SK-MEL-5 (cell line): ENCODE measurements around the gene TOE1. TPM values are rescaled to one million over a fixed set of nuclear protein-coding genes. Genes with fewer than 3 reads are reported as not detected.
"Not testable (repeated sequence)": the region's sequence is repeated elsewhere in the genome, so short reads cannot be mapped to it uniquely, and the experiment has no call there.

Source experiments
- DNase-seq: peaks from one replicate; pipeline ENCODE4 v3.0.0-alpha.2; 2016; ENCODE audit warnings: low read depth, low spot score
- in situ Hi-C: cut with HindIII; loops from 2 replicates; pipeline ENCODE4 v1.10.0; 2016; ENCODE audit warnings: low sequenced_read_pairs, high pct_unique_total_duplicates, low pct_unique_long_range_greater_than_20kb
- total RNA-seq: library from RNA; depleted of rRNA; stranded (reverse); fragments of >200 nt; shearing (Covaris generic); gene quantifications from 2 replicates; pipeline ENCODE4 v1.2.3, GENCODE V29; 2014

TOE1 gene
- total RNA-seq, 1 experiment from 2014 or later, result 13.5 TPM

GRCh38 chr1:45346473-45346872 lies 6.5 kb downstream of the TOE1 start:
- no peak for DNase-seq
- in situ Hi-C loops, result no loop called here

- in situ Hi-C loops, result no loop called here
- DNase-seq, result no peak
Observed at GRCh38 chr1:45348020-45348419, 8.1 kb downstream of the TOE1 start.

GRCh38 chr1:45348609-45348965 lies 8.6 kb downstream of the TOE1 start:
- in situ Hi-C loops, result no loop called here
- no peak for DNase-seq

DNA sequence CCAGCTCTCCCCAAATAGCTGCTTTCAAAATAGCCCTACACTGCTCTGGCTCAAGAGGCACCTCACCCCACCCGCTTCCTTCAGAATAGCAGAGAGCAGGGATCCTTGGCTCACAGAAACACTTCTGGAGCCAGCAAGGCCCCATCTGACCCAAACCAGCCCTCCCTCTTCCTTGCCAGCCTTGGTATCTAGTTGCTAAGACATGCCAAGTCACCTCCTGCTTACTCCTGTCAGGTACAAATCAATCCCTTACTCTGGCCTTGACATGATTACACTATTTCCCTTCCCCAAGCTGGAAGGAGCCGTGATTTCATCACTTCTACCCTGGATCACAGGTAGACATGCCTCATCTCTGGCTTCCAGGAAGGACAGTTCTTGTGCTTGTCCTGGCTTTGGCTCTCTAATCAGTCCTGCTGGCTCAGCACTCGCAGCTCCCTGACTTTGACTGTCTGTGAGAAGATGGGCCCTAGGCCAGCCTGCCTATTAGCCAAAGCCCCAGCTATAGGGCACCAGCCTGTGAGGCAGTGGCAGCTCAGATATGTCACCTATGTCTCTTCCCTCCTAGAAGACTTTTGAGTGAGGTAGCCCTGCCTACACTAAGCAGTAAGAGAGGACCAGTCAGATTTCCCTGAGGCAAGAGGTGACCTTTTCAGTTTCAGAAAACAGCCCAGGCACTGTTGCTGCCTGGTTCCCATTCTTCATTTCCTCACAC lies 9.2 kb downstream of the TOE1 start:
- DNase-seq, result peak; percentile 60
- in situ Hi-C loops, result no loop called here

DNA sequence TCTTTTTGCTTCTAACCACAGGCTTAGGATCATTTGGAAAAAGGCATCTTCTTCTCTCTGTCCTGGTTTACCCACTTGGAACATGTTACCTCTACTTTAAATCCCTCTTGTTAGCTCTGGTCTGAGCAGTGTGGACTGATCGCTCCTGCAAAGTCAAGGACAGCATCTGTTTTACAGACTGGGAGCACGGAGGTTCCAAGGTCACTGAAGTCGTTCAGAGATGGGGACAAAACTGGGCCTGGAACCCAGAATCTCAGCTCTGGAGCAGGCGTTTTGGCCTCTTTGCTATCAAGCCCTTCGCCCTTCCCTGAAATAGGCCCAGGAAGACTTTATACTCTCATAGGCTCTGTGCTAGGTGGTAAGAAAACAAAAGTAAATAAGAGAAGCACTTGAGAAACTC lies 11.5 kb downstream of the TOE1 start:
- DNase-seq, result no peak
- in situ Hi-C loops, result no loop called here

- DNase-seq, result no peak
- in situ Hi-C loops, result no loop called here
Observed at GRCh38 chr1:45353685-45354084, 13.7 kb downstream of the TOE1 start.

DNA sequence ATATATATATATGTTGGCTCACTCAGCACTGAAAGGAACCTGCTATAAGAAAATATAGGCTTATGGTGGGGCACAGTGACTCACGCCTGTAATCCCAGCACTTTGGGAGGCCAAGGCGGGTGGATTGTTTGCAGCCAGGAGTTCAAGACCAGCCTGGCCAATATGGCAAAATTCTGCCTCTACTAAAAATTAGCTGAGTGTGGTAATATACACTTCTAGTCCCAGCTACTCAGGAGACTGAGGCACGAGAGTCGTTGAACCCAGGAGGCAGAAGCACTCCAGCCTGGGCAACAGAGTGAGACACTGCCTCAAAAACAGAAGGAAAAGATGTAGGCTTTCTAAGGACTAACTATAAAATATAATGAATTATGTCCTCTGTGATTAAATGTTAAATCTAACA lies 14.9 kb downstream of the TOE1 start:
- DNase-seq, result no peak
- in situ Hi-C loops, result no loop called here

- in situ Hi-C loops, result no loop called here
- no peak for DNase-seq
Observed at GRCh38 chr1:45355683-45356082, 15.7 kb downstream of the TOE1 start.

GRCh38 chr1:45356186-45356585 lies 16.2 kb downstream of the TOE1 start:
- in situ Hi-C loops, result no loop called here
- no peak for DNase-seq

DNA sequence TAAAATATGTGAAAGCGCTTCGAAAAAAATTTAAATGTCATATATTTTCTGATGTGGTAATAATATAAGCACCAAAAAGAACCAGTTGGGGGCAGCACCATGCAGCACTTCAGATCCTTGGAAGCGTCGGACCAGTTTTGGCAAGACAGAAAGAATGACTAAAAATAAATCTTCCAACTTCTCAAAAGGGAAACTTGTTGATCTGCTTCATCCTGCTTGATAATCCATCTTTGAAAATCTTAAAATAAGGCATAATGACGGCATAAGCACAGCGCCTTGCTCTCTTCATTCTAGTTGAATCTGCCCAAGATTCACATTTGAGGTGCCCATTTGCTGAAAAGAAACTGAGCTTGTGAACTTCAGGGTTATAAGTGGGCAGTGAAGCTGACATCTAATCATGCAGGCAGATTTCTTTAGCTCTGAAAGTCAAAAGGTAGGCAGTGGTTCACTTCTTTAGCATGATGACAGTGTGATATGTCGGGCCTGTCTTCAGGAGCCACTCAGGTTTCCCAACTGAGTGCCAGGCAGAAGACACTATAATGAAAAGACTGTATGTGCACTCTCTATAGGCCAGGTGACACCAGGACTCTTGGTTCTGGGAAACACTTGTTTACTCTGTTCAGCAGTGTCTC lies 20.0 kb downstream of the TOE1 start:
- peak; percentile 60 for DNase-seq
- in situ Hi-C loops, result no loop called here

- in situ Hi-C loops, result not testable (repeated sequence)
- DNase-seq, result peak; percentile 65
Observed at GRCh38 chr1:45360981-45361380, 21.0 kb downstream of the TOE1 start.

DNA sequence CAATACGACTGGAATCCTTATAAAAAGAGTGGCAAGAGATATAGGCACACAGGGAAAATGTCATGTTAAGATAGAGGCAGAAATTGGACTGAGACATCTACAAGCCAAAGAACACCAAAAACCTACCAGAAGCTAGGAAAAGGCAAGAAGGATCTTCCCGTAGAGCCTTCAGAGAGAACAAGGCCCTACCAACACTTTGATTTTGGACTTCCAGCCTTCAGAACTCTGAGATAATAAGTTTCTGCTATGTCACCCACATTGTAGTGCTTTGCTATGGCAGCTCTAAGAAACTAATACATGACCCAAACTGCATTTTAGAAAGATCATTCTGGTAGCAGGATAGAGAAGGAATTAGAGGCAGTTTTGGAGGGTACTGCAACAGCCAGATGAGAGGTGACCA lies 24.3 kb downstream of the TOE1 start:
- no peak for DNase-seq
- in situ Hi-C loops, result no loop called here

DNA sequence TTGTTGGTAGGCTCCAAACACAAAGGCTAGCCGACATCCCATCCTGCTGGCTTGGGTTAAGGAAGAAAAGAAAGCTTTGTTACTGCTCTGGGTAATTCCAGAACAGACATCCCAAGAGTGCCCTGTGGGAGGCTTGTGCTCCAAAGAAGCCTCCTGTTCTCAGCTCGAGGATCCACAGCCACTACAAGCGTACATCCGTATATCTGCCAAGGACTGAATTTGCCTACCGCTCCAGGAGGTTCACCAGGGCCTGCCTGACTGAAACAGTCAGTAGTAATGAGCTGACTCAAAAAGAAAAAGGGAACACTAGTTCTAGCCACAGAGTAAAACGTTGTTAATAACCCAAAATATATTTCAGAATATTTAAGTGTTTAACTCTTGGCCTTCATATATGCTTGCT lies 25.1 kb downstream of the TOE1 start:
- in situ Hi-C loops, result no loop called here
- DNase-seq, result peak; percentile 95

- in situ Hi-C loops, result no loop called here
- no peak for DNase-seq
Observed at GRCh38 chr1:45370575-45370974, 30.6 kb downstream of the TOE1 start.

DNA sequence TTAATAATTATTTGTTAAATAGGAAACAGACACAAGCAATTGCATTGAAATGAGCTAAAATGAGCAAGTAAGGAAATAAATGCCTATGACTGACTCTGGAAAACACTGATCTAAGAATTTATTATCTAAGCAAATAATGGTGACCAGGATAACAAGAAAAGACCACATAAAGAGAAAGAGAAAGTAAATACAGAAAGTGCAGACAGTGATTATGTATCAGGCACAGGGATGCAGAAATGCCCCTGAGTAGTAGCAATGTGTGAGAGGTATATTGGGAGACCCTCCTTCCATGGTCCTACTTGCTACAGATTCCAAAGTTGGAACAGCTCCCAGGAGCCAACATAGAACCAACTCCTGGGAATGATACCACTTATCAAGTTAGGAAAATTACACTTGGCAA lies 33.6 kb downstream of the TOE1 start:
- DNase-seq, result no peak
- in situ Hi-C loops, result no loop called here

GRCh38 chr1:45375104-45376090 lies 35.4 kb downstream of the TOE1 start:
- in situ Hi-C loops, result no loop called here
- peak; percentile 22 for DNase-seq

- in situ Hi-C loops, result no loop called here
- DNase-seq, result no peak
Observed at GRCh38 chr1:45378184-45378583, 38.2 kb downstream of the TOE1 start.

DNA sequence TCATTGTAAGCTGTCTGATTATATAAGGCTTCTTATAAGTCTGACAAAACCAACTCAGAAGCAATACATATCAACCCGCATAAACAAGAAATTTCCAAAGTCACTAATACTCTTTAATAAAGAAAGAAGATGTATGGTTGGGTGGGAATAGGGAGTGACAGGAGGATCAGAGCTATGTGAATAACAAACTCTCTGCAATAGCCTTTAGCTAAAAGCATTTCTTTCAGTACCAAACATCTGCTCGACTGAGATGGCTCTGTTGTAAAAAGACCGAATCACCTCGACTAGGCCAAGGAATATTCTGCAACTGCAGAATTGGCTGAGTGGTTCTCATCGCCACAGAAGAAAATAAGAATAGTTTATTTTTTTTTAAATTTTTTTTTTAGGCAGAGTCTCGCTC lies 39.6 kb downstream of the TOE1 start:
- DNase-seq, result no peak
- in situ Hi-C loops, result no loop called here
